ENCODE results near the gene PTK6.

The PTK6 gene

GRCh38 chr20:63525971-63526370, 11.2 kb downstream of the PTK6 start:
- DNase-seq: peak; percentile 1

DNA sequence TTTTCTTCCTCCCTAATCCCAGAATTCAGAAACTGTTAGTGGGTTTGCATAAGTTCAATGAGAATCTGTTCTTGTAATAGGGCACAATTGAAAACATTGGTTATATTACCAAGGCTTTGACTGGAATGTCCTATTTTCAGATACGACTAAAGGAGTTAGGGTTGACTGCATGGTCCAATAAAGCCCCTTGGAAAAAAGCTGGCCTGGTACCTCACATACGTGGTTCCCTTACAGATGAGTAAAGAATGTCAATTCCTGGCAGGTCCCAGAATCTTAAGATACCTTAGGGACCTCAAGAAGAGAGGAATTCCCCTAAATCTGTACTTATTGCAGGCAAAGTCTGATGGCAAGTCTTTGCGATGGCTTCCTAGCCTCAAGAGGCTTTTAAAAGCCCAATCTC, 12.0 kb downstream of the PTK6 start:
- no peak for DNase-seq

DNA sequence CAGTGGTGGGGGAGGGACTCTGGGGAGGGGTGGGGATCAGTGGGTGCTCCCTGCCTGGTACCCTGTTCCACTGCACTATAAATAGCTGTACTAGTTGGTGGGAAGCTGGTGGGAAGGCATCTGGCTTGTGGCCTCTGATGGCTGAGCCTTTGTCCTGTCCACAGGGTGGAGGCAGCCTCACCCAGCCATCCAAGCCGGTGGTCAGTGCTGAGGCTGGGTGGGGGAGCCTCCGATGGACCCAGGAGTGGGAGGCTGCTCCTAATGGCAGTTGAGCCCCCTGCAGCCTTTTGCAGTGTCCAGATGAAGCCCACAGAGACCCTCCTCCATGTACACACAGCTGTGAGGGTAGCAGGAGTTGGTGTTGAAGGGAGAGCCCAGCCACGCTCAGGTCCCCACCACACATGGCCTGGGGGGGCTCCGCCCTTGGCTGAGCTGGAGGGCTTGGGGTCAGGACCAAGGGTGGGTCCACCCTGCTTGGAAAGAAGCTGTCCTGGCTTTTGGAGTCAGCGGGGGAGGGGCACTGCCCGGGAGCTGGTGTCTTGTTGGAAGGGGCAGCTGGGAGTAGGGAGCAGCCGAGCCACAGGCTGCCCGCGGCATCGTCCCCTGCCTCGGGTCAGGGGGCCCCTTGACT, 14.1 kb downstream of the PTK6 start:
- DNase-seq: peak; percentile 5

GRCh38 chr20:63522091-63522868, 14.9 kb downstream of the PTK6 start:
- peak; percentile 2 for DNase-seq

DNA sequence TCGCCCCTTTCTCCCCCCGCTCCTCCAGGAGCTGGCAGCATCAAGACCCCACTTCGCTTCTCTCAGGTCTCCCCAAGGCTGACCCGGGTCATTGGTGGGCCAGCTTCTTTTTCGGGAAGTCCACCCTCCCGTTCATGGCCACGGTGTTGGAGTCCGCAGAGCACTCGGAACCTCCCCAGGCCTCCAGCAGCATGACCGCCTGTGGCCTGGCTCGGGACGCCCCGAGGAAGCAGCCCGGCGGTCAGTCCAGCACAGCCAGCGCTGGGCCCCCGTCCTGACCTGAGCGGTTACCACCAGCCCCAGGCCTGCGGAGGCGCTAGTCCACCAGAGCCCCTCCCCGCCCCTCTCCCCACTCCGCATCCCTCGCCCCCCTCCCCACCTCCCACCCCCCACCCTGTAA, 15.6 kb downstream of the PTK6 start:
- DNase-seq: no peak

DNA sequence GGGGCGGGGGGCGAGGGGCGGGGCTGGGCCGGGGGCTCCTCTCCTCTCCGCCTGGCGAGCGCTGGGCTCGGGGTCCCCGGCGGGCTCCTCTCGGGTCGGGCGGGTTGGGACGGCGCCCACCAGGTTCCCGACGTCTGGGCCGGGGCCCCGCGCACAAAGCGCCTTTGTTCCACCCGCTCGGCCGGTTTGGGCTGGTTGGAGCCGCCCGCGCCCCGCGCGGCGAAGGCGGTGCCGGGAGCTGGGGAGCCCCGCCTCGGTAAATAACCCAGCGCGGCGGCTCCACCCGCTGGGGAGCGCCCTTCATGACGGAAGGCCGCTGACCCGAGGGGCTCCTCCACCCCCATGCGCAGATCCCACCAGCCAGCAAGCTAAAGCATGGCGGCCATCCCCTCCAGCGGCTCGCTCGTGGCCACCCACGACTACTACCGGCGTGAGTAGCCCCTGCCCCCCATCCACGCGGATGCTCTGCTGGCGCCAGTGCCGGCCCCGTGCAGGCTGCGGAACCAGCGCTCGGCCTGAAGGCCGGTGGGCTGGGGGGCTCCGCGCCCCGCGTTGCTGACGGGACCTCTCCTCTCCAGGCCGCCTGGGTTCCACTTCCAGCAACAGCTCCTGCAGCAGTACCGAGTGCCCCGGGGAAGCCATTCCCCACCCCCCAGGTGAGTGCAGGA, 16.1 kb downstream of the PTK6 start:
- peak; percentile 77 for DNase-seq

GRCh38 chr20:63520504-63520933, 16.7 kb downstream of the PTK6 start, which contains the start of gene PPDPF:
Gene PPDPF (plus strand): TSS chr20:63520765. CDS start chr20:63521309, 544 bp downstream.
- peak; percentile 86 for DNase-seq

GRCh38 chr20:63519668-63520503, 17.3 kb downstream of the PTK6 start:
- DNase-seq: peak; percentile 78

DNA sequence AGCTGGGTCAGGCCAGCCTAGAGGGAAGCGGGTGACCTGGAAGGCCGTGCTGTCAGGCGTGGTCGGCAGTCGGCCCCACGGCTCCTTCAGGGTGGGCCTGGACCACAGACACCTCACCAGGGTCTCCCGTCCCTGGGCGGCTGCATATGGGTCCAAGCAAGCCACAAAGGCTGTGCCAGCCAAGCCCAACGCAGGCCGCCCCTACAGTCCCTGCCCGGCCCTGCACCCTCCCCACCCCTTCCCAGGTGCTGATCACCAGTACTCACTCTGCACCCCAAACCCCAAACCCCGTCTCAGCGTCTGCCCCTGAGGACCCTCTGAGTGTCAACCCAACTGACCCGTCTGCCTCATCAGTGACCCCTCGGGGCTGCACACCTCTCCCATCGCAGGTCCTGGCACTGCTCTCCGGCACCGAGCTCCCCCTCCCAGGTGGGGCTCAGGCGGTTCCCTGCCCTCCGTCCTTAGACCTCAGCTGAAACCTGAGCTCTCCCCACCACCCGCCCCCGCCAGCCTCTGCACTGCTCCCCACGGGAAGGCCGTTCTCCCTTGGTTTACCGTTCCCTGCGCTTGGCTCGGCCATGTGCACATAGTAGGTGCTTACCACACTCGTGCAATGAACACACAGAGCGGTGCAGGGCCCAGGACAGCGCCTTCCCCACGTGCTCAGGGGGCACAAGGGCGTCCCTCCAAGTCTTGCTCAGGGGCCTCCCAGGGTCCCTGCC, 18.1 kb downstream of the PTK6 start:
- peak; percentile 1 for DNase-seq

- peak; percentile 1 for DNase-seq
Measured at GRCh38 chr20:63518351-63518861, 18.8 kb downstream of the PTK6 start.

DNA sequence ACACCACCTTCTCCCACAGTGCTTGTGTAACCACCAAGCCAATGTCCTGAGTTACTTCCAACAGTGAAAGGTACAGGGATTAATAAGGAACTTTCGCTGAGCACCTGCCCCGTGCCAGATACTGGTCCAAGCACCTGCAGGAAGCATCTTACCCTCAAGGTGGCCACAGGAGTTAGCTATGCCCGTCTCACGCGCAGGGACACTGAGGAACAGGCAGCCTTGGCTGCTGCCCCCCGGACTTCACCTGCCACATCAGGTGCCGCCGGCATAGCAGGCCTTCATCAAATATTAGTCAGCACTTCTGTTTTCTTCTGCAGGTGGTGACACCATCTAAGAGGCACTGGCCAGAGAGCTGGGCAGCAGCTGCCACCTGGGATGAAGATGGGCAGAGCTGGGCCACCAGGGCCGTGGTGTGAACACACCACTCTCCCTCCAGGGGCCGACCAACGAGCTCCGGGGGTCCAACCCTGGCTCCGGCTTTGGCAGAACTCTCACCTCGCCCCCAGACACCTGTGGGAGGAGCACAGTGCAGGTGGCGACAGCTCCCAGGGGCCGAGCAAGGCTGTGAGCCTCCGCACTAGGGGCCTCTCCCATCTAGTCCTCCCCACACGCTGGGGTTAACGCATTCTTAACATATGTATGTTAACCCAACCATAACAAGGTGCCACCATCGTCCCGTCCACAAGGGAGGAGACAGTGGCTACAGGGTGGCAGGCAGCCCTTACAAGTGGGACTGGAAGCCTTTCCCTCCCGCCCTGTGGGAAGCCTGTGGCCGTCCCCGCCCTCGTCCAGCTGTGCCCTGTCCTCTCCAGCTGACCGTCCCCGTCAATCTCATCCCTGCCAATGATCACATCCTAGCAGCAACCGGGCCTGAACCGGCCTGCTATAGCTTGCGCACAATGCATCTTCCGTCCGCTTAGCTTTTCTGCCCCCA, 19.5 kb downstream of the PTK6 start:
- DNase-seq: no peak

DNA sequence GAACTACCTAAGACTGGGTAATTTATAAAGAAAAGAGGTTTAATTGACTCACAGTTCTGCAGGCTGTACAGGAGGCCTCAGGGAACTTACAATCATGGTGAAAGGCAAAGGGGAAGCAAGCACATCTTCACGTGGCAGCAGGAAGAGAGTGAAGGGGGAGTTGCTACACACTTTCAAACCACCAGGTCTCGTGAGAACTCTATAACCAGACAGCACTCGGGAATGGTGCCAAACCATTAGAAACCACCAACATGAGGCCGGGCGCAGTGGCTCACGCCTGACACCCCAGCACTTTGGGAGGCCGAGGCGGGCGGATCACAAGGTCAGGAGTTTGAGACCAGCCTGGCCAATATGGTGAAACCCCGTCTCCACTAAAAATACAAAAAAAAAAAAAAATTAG, 22.7 kb downstream of the PTK6 start:
- DNase-seq: peak; percentile 1

- no peak for DNase-seq
Measured at GRCh38 chr20:63513207-63513606, 24.0 kb downstream of the PTK6 start.

- DNase-seq: no peak
Measured at GRCh38 chr20:63509088-63509564, 28.1 kb downstream of the PTK6 start.

- DNase-seq: peak; percentile 2
Measured at GRCh38 chr20:63508072-63508768, 29.0 kb downstream of the PTK6 start.

GRCh38 chr20:63507083-63507743, 30.0 kb downstream of the PTK6 start:
- no peak for DNase-seq

DNA sequence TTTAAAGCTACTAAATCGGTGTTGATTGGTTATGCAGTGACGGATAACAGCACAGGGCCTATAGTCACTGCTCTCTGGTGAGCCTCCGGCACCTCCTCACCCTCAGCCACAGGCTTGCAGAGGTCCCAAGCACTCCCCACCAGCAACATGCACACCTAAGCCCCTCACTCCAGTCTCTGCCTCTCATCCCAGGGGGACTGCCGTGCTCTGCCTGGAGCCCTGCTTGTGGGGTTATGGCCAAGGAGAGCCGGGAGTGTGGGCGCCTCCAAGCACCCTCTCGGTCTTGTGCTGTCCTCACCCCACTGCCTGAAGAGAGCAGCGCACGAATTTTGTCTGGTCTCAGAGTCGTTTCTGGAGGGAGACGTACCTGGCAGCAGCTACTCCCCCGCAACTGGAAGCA, 31.5 kb downstream of the PTK6 start:
- DNase-seq: no peak

DNA sequence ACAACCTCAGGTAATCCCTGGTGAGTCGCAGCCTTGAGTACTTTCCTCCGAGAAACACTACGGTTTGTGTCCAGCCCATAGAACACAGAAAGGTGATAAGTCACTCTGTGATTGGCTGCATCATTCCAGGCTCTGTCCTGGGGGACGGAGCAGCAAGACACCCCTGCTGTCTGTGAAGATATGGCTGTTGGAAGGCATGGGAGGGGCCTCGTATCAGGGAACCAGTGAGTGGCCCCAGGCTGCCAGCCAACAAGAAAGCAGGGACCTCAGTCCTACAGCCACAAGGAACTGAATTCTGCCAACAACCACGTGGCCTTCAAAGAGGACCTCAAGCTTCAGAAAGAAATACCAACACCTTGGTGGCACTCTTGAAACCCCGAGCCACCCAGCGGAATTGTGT, 31.9 kb downstream of the PTK6 start:
- DNase-seq: no peak

- DNase-seq: no peak
Measured at GRCh38 chr20:63504642-63505041, 32.5 kb downstream of the PTK6 start.

All from stimulated activated CD4-positive, alpha-beta T cell treated with anti-CD3 and anti-CD28 coated beads, Interleukin-15, amount 100 ng/mL, for 24 hours (primary cell).